Activated CD8-positive, alpha-beta T cell treated with anti-CD3 and anti-CD28 coated beads for 36 hours (primary cell): ENCODE data around the gene CHSY1. TPM values are rescaled to one million over a fixed set of nuclear protein-coding genes. Genes with fewer than 3 reads are reported as not detected.

Experiments used
- ATAC-seq: fragments of 200-7000 bp; cut with Tn5 transposase; one replicate; pipeline ENCODE4 v1.10.0; 2021; ENCODE audit warnings: mild to moderate bottlenecking, moderate library complexity
- CTCF ChIA-PET: fragments of 350-600 bp; sonication (Branson Sonifier 250); formaldehyde crosslinking; loops from one replicate; lab custom pipeline; 2021; ENCODE audit warnings: antibody characterized with exemption; lab: Charles Lee
- POLR2A ChIA-PET: fragments of 350-600 bp; sonication (Branson Sonifier 250); formaldehyde crosslinking; loops from one replicate; lab custom pipeline; 2021; ENCODE audit warnings: antibody characterized with exemption; lab: Charles Lee
- DNase-seq: peaks from one replicate; pipeline ENCODE4 v3.0.0-alpha.2; 2020
- H3K27ac Mint-ChIP-seq: one replicate; pipeline ENCODE4 v1.8.0; 2021; ENCODE audit warnings: mild to moderate bottlenecking, mixed read lengths
- H3K27me3 Mint-ChIP-seq: one replicate; pipeline ENCODE4 v1.8.0; 2021; ENCODE audit warnings: mixed read lengths
- H3K36me3 Mint-ChIP-seq: one replicate; pipeline ENCODE4 v1.8.0; 2021; ENCODE audit warnings: low read depth, mixed read lengths
- H3K4me1 Mint-ChIP-seq: one replicate; pipeline ENCODE4 v1.8.0; 2021; ENCODE audit warnings: low read depth, mixed read lengths
- H3K4me3 Mint-ChIP-seq: one replicate; pipeline ENCODE4 v1.8.0; 2021; ENCODE audit warnings: mild to moderate bottlenecking, moderate library complexity, mixed read lengths
- H3K9me3 Mint-ChIP-seq: one replicate; pipeline ENCODE4 v1.8.0; 2021; ENCODE audit warnings: mixed read lengths
- intact Hi-C: fragments of 100-400 bp; cut with micrococcal nuclease; formaldehyde crosslinking; loops from one replicate; pipeline ENCODE4 v1.10.0; 2022
- total RNA-seq, 2 experiments: library from RNA; stranded (reverse); gene quantifications; one replicate each; pipeline ENCODE4 v1.2.3, GENCODE V29; 2021
- TF ChIP-seq, protein P1 (sequence below): fragments of 200-600 bp; IDR thresholded peaks from one replicate; pipeline ENCODE4 v1.8.0; 2022; ENCODE audit warnings: antibody characterized with exemption, mild to moderate bottlenecking

The CHSY1 gene
- total RNA-seq, 2 experiments from 2014 or later, result 57.9 to 58.3 TPM

DNA sequence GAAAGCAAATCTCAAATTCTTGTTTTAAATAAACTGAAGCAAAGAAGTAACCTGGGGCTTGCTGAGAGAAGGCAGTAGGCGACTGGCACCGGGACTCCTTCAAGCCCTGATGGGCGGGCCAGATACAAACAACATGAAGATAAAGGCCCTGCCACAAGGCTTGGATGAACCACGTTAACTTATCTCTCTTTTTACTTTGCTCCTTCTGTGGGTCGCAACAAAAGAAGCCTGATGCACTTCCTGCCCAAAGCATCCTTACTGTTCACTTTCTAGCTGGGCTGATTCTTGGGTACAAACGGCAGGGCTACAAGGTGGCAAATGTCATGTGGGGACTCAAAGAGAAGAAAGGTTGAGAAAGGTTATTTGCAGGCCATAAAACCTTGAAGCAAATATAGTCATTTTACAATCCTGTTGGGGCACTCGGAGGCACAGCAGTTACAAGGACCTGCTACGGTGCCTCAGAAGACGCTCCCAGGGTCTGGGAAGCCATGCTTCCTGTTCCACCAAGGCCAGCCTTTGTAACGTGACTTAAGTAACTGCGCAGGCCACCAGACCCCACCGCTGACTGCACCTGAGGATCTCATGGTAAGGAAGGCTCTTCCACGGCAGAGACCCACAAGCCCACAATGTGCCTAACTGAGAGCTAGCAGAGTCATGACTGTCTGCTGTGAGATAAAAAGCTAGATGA, 71.1 kb downstream of the CHSY1 start:
- peaks cover 72% of the 10 kb centered on the region for H3K36me3 Mint-ChIP-seq
- TF ChIP-seq, protein P1, sequence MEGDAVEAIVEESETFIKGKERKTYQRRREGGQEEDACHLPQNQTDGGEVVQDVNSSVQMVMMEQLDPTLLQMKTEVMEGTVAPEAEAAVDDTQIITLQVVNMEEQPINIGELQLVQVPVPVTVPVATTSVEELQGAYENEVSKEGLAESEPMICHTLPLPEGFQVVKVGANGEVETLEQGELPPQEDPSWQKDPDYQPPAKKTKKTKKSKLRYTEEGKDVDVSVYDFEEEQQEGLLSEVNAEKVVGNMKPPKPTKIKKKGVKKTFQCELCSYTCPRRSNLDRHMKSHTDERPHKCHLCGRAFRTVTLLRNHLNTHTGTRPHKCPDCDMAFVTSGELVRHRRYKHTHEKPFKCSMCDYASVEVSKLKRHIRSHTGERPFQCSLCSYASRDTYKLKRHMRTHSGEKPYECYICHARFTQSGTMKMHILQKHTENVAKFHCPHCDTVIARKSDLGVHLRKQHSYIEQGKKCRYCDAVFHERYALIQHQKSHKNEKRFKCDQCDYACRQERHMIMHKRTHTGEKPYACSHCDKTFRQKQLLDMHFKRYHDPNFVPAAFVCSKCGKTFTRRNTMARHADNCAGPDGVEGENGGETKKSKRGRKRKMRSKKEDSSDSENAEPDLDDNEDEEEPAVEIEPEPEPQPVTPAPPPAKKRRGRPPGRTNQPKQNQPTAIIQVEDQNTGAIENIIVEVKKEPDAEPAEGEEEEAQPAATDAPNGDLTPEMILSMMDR, result no peak
- H3K27ac Mint-ChIP-seq, result peak overlapping the region; percentile 81
- H3K9me3 Mint-ChIP-seq, result no peaks in the 10 kb centered on the region
- peak overlapping the region; percentile 6 for H3K4me3 Mint-ChIP-seq
- DNase-seq (no peak), ATAC-seq (peak; percentile 63)
- POLR2A ChIA-PET, result interaction anchor here (0.6 to 1.7 kb wide), 3 partner anchors 12 to 114 kb away, joined by 3 to 7 read pairs (median 3); partner anchors contain the start of gene SNRPA1
- intact Hi-C loops, result no loop called here
- no peaks in the 10 kb centered on the region for H3K27me3 Mint-ChIP-seq
- CTCF ChIA-PET, result interaction anchor here (1.2 kb wide), 1 partner anchor 12 kb away, joined by 4 read pairs; no protein-coding TSS in a partner anchor
- H3K4me1 Mint-ChIP-seq, result peaks cover 72% of the 10 kb centered on the region

DNA sequence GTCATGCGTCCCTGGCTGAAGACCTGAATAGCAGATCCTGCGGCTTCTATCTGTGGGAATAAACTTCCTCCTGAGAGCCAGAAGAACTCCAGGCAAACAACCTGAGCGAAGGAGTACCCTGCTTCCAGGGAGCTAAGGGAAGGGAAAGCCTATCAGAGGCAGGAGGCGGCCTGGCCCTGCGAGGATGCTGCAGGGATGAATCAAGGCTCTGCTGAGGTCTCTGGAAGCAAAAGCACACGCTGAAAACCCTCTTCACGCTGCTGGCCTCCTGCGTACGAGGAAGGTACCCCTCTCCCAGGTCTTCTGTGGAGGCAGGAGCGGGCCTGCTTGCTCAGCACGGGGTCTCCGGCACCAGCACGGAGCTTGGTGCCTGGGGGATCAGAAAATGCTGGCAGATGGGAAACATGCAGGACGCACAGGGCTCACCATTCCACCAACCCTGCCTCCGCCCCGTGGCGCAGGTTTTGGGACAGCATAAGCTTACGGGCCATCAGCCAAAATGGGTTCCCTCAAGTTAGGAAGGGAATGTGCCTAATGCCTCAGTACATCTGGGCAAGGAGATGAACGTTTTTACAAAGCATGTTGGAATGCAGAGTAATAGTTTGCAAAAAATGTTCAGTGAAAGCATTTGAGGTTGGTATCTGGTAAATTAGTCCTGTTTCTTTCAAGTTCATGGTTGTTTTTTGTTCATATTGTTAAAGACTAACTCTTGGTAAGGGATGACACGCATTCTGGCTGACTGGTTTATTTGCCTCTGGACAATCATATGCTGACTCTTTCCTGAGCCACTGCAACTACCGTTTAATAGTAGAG, 72.3 kb downstream of the CHSY1 start:
- DNase-seq (no peak), ATAC-seq (no peak)
- intact Hi-C loops, result no loop called here
- H3K9me3 Mint-ChIP-seq, result no peaks in the 10 kb centered on the region
- POLR2A ChIA-PET, result interaction anchor here (1.0 kb wide), 1 partner anchor 42 kb away, joined by 3 read pairs; no protein-coding TSS in a partner anchor
- H3K36me3 Mint-ChIP-seq, result peaks cover 73% of the 10 kb centered on the region
- H3K27me3 Mint-ChIP-seq, result no peaks in the 10 kb centered on the region
- TF ChIP-seq, protein P1, result no peak
- H3K27ac Mint-ChIP-seq, result peak overlapping the region; percentile 81
- peaks cover 67% of the 10 kb centered on the region for H3K4me1 Mint-ChIP-seq
- H3K4me3 Mint-ChIP-seq, result no peak overlapping the region
- CTCF ChIA-PET, result no interaction called here

DNA sequence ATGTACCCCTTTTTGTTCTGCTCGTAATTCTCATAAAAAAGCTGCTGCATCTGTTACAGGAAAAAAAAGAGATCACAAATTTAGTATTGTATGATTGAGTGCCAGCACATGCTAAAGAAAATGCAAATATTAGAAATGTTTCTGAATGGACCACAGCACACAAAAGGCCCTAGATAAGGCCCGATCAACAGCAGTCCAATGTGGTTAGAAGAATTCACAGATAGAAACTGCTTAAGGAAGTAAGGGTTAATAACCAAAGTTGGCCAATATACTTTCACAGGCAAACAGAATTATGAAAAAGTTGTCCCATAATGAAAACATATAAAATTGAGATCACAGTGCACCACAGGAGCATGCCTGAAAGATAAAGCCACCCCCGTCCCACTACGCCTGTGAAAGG, 72.9 kb downstream of the CHSY1 start:
- Mint-ChIP-seq H3K9me3 (no peaks in the 10 kb centered on the region), H3K4me1 (peaks cover 63% of the 10 kb centered on the region), H3K36me3 (peaks cover 73% of the 10 kb centered on the region), H3K4me3 (no peak overlapping the region), H3K27ac (no peak overlapping the region), H3K27me3 (no peaks in the 10 kb centered on the region)
- intact Hi-C loops, result no loop called here
- DNase-seq (no peak), ATAC-seq (no peak)
- ChIA-PET CTCF (no interaction called here), POLR2A (interaction anchor here (1.0 kb wide), 1 partner anchor 41 kb away, joined by 3 read pairs; no protein-coding TSS in a partner anchor)
- TF ChIP-seq, protein P1, result no peak

DNA sequence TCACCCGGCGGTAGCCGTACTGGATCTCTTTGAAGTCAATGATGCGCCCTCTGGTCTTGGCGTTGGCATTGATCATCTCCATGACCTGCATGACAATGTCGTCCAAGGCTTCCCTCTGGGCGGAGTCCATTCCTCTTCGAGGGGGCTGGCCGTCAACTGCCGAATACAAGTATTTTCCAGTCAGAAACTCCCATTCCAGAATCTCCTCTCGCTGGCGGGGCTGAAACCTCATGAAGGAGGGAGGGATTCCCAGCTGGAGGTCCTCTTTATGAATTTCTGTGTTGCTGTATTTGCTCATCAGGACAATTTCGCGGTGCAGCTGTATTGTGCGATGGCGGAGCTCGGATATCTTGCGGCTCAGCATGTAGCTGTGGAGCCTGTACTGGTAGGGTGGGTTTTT, 73.4 kb downstream of the CHSY1 start:
- Mint-ChIP-seq H3K27me3 (no peaks in the 10 kb centered on the region), H3K9me3 (no peaks in the 10 kb centered on the region), H3K36me3 (peaks cover 72% of the 10 kb centered on the region), H3K4me1 (peaks cover 58% of the 10 kb centered on the region), H3K27ac (no peak overlapping the region), H3K4me3 (no peak overlapping the region)
- intact Hi-C loops, result no loop called here
- no peak for DNase-seq
- CTCF ChIA-PET, result interaction anchor here (1.4 kb wide), 1 partner anchor 90 kb away, joined by 3 read pairs; no protein-coding TSS in a partner anchor
- TF ChIP-seq, protein P1, result no peak
- no peak for ATAC-seq
- POLR2A ChIA-PET, result no interaction called here
